Lower leg skin (tissue), 3 donors: ENCODE results near the gene KDM7A.

Source experiments
- POLR2A ChIP-seq, 2 donors: fragments of 450-650 bp; IDR thresholded peaks; one replicate each; pipeline ENCODE4 v1.6.1; 2016 to 2017; ENCODE audit warnings: antibody characterized with exemption in 2 of 2, mild to moderate bottlenecking in 1 of 2, moderate library complexity in 1 of 2
- TF ChIP-seq, protein P1 (sequence below), 3 donors: fragments of 450-650 bp; IDR thresholded peaks; one replicate each; pipeline ENCODE4 v1.5.1; 2016; ENCODE audit warnings: antibody characterized with exemption in 3 of 3, mild to moderate bottlenecking in 3 of 3, moderate library complexity in 2 of 3

DNA sequence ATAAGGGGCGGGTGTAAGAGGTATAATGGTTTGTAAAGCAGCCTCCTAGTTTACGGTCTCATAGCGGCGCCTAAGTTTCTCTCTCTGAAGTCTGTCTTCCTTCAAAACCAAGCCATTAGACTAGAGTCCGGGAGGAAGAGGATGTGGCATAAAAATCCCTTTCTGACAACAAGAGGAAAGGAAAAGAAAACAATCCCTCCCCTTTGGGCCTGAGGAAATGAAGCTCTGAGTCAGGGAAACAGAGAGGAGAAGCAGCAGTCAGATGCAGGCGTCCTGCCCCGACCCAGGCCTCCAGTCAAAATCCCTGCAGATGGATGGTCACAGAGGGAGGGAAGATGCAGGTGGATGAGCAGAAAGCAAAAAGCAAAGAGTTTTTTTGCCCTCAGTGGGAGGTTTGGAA, 137.7 kb downstream of the KDM7A start:
- TF ChIP-seq, protein P1, sequence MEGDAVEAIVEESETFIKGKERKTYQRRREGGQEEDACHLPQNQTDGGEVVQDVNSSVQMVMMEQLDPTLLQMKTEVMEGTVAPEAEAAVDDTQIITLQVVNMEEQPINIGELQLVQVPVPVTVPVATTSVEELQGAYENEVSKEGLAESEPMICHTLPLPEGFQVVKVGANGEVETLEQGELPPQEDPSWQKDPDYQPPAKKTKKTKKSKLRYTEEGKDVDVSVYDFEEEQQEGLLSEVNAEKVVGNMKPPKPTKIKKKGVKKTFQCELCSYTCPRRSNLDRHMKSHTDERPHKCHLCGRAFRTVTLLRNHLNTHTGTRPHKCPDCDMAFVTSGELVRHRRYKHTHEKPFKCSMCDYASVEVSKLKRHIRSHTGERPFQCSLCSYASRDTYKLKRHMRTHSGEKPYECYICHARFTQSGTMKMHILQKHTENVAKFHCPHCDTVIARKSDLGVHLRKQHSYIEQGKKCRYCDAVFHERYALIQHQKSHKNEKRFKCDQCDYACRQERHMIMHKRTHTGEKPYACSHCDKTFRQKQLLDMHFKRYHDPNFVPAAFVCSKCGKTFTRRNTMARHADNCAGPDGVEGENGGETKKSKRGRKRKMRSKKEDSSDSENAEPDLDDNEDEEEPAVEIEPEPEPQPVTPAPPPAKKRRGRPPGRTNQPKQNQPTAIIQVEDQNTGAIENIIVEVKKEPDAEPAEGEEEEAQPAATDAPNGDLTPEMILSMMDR (IDR thresholded peaks at IDR 0.05), result no peak
- no peak for TF ChIP-seq POLR2A (IDR thresholded peaks at IDR 0.05)
